IPS DF 19.7 (cell line): ENCODE measurements around the gene PRDM16.
"Not testable (repeated sequence)": the region's sequence is repeated elsewhere in the genome, so short reads cannot be mapped to it uniquely, and the experiment has no call there.

Experiments used
- DNase-seq: peaks from one replicate; pipeline ENCODE4 v3.0.0-alpha.2; 2013; ENCODE audit warnings: low read depth, low spot score

PRDM16 gene

GRCh38 chr1:3277623-3278022 is 208.6 kb downstream of the PRDM16 start:
- no peak for DNase-seq

DNA sequence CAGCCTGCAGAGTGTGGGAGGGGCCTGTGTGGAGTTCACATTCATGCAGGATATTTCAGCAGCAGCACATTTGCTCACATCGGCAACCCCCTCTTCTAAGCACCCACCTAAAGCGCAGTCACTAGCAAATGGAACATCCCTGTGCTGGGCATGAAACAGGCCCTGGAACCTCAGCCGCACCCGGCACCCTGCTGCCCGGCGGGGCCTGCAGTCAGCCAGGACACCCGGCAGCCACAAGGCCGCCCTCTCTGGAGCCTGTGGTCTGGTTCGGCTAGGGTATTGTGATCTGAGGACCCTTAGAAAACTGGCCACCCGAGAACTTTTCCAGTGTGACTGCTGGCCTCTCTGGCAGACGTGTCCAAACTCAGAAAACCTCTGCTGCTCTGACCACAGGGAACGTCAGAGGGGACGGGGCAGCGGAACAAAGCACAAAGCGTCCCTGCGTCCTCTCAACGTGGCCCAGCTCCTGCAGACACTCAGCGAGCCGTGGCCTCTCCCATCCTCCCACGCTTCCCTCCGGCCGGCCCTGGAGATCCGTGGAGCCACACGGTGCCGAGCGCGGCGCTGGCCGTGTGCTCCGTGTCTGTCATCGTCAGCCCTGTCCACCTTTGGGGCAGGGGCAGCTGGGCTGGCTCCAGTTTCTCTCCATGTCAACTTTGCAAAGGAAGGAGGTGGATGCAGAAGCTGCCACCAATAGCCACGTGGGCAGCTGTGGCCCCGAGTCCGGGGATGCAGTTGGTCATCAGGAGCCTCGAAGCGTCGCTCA is 209.6 kb downstream of the PRDM16 start:
- no peak for DNase-seq

- no peak for DNase-seq
Measured at GRCh38 chr1:3279182-3279470, 210.1 kb downstream of the PRDM16 start.

DNA sequence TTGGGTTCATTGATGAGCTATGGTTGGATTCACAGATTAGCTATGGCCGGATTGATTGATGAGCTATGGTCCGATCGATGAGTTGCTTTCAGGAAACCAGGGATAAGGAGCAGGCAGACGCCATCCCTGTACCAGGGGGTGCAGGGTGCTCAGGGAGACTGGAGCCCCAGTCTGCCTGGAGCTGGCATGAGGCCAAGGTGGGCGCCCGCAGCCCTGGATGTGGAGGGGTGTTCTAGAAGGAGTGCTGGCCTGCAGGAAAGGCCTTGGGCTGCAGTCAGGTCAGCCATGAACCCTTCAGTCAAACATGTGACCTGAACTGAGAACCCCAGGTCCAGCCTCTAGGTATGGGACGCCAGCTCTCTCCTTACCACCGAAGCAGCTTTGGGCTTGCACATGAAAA is 212.7 kb downstream of the PRDM16 start:
- no peak for DNase-seq

GRCh38 chr1:3282186-3282585 is 213.2 kb downstream of the PRDM16 start:
- no peak for DNase-seq

GRCh38 chr1:3282656-3283430 is 213.8 kb downstream of the PRDM16 start:
- no peak for DNase-seq

GRCh38 chr1:3283849-3284248 is 214.8 kb downstream of the PRDM16 start:
- no peak for DNase-seq

DNA sequence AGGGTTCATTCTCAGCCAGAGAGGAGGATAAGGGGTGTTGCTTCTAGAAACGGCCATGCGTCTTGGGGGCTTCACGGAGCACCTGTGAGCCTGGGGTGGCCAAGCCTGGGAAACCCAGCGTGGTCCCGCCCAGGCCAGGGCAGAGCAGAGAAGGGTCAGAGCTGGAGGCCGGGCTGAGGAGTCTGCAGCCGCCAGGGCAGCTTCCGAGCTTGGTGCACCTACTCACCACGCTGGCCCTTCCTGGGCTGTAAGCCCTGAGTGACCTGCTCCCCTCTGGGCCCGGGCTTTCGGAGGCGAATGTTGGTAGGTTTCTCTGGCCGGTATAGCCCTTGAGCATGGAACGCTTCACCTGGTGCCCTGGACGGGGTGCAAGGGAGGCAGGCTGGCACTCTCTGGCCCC is 215.7 kb downstream of the PRDM16 start:
- no peak for DNase-seq

DNA sequence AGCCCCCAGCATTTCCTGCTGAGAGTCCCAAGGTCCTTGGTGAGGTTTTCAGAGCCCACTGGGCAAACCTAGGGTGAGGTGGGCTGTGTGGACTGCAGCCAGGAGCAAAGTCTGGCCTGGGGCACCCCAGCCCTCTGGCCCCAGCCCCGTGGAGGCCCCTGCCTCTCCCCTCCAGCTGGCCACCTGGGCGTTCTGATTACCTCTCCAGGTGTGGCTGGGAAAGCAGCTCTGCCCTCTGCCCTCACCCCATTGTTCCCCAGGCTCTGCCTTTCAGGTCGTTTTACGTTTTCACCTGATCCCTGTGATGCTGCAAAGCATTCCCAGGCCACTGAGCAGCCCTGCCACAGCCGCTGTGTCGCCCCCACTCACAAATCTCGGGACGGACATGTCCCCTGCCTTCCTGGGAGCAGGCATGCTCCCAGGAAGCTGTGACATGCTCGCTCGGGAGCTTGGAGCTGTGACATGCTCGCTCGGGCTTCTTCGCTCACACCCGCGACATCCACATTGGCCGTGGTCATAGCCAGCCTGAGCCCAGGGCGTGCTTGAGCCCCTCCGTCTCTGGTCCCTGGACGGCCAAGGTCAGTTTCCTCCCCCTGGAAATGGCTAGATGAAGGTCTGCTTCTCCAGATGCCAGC is 216.2 kb downstream of the PRDM16 start:
- no peak for DNase-seq

DNA sequence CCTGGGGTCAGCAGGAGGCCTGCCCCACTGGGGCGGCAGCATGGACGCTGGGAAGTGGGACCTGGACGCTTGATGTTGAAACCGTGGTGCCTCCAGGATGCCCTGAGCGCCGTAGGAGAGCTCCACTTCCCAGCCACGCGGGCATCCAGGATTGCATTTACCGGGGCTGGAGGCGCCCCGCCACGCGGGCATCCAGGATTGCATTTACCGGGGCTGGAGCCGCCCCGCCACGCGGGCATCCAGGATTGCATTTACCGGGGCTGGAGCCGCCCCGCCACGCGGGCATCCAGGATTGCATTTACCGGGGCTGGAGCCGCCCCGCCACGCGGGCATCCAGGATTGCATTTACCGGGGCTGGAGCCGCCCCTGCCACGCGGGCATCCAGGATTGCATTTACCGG is 218.1 kb downstream of the PRDM16 start:
- not testable (repeated sequence) for DNase-seq

- DNase-seq: no peak
Measured at GRCh38 chr1:3287656-3288160, 218.7 kb downstream of the PRDM16 start.

GRCh38 chr1:3289502-3289901 is 220.5 kb downstream of the PRDM16 start:
- DNase-seq: no peak

GRCh38 chr1:3290438-3290837 is 221.4 kb downstream of the PRDM16 start:
- no peak for DNase-seq

DNA sequence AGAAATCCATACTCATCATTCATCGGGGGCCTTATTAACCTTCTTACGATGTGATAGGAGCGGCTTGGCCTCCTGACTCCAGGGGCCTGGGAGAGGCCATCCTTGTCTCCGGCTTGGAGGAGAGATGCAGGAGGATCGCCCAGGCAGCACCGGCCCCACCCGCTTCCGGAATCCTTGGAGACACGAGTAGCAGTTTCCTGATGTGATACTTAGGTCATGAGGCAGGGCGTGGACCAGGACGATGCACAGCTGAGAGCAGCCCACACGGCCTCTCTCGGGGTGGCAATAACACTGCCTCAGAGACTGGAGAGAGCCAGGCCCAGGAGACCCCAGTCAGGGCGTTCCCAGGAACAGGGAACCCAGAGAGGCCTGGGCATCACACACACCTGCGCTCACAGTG is 221.9 kb downstream of the PRDM16 start:
- no peak for DNase-seq

DNA sequence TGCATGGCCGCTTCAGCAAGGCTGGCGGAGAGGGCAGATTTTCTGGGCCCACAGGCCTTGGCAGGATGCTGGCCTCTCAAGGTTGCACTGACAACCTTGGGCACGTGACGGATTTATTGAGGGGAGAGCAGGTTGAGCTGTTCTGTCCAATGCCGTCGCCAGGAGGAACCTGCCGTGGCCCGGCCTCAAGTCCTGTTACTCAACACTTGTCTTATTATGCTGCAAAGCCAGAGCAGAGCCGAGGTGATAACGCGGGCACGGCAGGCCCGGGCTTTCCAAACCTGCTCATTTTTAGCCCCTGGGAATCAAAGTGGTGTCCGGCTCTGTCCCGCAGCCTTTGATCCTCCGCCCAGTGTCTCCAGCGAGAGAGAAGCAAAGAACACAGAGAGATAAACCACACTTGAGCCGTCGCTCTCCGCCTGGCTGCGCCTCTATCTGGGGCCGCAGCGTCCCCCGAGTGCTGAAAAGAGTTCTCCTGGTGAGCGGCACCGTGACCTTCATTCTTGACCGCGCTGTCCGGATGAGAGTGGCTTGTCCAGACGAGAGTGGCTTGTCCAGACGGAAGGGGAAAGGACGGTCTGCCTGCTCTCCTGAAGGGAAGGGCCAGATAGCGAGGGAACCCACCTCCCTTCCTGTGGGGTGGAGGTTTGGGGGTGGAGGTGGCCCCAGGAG is 223.2 kb downstream of the PRDM16 start:
- DNase-seq: no peak

DNA sequence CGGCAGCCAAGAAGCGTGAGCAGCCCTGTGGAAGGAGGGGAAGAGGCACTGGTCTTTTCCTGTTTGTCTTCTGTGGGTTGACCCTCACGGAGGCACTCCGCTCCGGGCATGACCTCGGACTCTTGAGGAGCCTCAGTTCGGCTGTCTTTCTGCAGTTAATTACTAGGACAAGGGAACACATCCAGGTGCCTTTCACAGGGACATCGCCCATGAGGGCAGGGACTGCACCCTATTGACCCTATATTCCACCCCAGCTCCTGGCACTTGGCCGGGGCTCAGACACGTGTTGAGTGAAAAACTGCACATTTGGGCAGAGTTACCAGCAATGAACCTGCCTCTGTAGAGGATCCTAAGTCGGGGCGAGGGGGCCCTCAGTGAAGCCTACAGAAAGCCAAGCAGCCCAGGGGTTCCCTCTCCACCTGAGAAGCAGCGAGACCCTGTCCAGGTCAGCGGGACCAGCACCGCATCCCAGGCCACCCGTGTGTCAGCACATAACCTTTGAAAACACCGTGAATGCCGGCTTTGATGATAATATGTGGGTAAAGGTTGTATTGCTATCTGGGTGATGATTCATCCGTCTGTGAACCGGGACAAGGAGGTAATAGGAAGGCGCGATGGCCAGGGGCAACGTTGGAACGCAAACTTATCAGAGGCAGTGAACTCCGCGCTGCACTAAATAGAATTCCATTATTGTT is 224.0 kb downstream of the PRDM16 start:
- no peak for DNase-seq

GRCh38 chr1:3293563-3294080 is 224.6 kb downstream of the PRDM16 start:
- no peak for DNase-seq

DNA sequence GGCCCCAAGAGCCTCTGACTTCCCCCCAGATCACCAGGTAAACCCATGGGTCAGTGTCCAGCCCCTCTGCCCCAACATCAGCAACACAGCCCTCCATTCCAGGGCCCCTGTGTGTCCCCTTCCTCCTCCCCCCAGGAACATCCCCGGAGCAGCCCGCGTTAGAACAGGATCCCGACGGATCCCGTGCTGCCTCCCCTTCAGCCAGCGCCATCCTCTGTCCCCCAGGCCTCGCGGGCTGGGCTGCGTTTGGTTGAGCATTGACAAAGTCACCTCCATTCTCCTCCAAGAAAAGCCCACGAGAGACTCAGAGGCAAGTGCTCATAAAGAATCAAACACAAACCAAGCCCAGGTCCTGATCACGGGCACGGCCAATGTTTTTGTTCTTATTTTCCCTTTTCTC is 225.4 kb downstream of the PRDM16 start:
- DNase-seq: no peak

DNA sequence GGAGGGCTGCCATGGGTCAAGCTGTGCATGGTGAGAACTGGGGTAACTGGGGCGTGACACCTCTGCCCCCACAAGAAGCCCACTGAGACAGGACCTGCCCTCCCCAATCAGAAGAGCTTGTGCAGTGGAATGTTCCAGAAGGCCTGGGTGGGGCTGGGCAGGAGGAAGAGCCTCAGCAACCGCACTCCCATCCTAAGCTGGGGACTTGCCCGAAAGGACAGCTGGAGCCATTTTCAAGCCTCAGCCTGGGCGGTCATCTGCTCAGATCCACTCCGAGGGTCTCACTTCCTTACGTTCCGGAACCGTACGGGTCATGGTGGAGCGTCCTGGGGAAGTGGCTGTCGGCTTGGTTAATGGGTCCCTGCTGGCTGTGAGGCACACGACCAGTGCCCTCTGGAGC is 226.8 kb downstream of the PRDM16 start:
- DNase-seq: no peak

GRCh38 chr1:3296326-3296725 is 227.3 kb downstream of the PRDM16 start:
- DNase-seq: no peak

DNA sequence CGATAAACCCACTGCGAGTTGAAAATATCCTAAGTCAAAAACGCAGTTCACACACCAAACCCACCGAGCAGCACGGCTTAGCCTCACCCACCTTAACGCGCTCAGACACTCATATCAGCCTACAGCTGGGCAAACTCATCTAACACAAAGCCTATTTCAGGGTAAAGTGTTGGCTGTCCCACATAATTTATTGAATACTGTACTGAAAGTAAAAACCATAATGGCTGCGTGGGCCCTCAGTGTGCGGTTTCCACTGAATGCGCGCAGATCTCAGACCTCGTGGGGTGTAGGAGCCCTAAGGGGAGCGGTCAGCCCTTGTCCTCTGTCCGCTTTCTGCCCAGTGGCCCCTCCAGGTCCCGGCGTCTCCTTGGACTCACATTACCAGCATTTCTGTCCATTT is 227.8 kb downstream of the PRDM16 start:
- DNase-seq: no peak
